Fibroblast of villous mesenchyme (primary cell): ENCODE results near the gene CD300LD. TPM values are rescaled to one million over a fixed set of nuclear protein-coding genes. Genes with fewer than 3 reads are reported as not detected.

Source experiments
- DNase-seq: peaks from one replicate; pipeline ENCODE4 v3.0.0-alpha.2; 2010; ENCODE audit warnings: low read depth
- H3K4me3 ChIP-seq: 2 replicates; pipeline ENCODE4 v1.5.1; 2011; ENCODE audit warnings: low read depth, mild to moderate bottlenecking, low read length
- total RNA-seq: library from RNA; depleted of rRNA; stranded (reverse); fragments of >200 nt; gene quantifications from 2 replicates; pipeline ENCODE4 v1.2.3, GENCODE V29; 2012
- TF ChIP-seq, protein P1 (sequence below): IDR thresholded peaks from 2 replicates; pipeline ENCODE4 v1.5.1; 2012; ENCODE audit warnings: low read depth, mild to moderate bottlenecking, low read length; ENCODE audit not compliant: insufficient read depth

Gene CD300LD
- total RNA-seq, 1 donor = not detected

DNA sequence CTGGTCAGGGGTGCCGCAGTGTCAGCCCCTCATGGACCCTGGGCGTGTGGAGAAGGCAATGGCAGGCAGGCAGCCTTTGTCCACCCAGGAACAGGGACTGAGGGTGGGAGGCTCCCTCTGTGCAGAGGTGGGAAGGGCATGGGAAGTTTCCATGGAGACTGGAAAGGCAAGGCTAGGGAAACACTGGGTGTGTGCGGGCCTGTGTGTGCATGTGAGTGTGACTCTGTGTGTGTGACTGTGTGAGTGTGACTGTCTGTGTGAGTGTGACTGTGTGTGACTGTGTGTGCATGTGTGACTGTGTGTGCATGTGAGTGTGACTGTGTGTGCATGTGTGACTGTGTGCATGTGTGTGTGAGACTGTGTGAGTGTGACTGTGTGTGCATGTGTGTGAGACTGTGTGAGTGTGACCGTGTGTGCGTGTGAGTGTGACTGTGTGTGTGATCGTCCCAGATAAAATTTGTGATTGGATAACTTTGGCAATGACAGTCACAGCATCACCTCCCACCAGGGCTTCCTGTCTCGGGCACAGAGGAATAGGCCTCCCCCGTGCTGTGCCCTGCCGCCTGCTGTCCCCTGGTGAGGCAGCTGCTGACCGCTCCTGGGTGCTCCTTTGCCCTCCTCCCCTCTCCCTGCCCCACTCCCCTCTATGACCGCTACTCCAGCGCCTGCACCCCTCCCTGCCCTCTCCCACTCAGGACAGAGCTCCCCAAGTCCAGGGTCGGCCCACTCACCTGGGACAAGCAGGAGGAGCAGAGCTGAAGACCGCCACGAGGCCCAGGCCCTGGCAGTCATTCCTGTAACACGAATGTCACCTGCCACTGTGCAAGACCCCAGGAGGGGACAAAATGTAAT, 46.9 kb downstream of the CD300LD start:
- DNase-seq = no peak
- TF ChIP-seq, protein P1, sequence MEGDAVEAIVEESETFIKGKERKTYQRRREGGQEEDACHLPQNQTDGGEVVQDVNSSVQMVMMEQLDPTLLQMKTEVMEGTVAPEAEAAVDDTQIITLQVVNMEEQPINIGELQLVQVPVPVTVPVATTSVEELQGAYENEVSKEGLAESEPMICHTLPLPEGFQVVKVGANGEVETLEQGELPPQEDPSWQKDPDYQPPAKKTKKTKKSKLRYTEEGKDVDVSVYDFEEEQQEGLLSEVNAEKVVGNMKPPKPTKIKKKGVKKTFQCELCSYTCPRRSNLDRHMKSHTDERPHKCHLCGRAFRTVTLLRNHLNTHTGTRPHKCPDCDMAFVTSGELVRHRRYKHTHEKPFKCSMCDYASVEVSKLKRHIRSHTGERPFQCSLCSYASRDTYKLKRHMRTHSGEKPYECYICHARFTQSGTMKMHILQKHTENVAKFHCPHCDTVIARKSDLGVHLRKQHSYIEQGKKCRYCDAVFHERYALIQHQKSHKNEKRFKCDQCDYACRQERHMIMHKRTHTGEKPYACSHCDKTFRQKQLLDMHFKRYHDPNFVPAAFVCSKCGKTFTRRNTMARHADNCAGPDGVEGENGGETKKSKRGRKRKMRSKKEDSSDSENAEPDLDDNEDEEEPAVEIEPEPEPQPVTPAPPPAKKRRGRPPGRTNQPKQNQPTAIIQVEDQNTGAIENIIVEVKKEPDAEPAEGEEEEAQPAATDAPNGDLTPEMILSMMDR = no peak
- H3K4me3 ChIP-seq = no peak overlapping the region

DNA sequence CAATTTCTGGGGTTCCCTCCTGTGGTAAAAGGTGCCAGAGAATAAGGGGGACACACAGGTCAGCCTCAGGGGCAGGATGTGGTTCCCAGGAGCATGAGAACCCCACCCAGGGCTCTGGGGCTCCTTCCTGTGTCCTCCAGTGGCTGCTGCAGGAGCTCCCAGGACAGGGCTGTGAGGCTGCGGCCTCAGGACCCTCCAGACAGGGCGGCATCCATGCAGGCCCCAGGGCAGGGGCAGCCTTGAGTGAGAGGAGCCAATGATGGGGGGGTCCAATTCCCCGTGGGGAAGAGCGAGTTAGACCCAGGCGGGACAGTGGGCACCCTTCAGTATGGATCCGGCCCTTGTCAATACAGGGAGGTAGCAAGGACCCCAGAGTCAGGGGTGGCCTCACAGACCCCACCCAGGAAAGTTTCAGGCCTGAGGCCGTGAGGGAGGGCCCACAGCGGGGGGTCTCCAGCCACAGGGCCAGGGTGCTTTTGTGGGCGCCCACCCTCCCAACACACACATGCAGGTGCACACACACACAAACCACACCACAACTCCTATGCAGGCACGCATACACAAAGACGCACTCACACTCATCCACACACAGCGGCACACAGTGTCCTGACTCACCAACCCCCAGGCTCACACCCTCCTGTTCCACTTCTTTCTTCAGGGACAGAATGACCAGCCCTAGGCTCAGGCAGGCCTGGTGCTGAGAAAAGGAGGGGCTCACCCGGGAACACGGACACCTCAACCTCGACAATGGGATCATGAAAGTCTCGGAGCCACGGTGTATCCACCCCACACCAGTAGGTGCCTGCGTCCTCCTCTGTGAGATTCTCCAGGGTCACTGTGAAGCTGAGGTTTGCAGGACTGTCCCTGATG, 48.0 kb downstream of the CD300LD start:
- no peak overlapping the region for H3K4me3 ChIP-seq
- TF ChIP-seq, protein P1 = no peak
- DNase-seq = no peak

DNA sequence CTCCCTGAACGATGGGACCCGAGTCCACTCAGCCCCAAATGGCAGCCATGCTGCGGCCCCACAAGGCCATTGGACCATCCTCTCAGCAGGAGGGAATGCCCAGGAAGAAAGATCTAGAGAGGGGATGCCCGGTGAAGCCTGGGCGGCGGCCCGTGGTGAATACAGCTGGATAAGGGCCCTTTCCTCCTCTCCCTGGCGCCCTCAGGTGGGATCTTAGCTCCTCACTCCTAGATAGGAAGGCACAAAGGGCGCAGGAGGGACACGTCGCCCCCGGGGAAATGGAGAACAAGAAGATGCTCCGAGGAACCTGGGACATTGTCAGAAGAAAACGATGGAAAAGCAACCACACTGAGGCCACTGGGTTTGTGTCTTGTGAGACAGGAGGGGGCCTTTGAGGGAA, 48.7 kb downstream of the CD300LD start:
- TF ChIP-seq, protein P1 = no peak
- DNase-seq = no peak

DNA sequence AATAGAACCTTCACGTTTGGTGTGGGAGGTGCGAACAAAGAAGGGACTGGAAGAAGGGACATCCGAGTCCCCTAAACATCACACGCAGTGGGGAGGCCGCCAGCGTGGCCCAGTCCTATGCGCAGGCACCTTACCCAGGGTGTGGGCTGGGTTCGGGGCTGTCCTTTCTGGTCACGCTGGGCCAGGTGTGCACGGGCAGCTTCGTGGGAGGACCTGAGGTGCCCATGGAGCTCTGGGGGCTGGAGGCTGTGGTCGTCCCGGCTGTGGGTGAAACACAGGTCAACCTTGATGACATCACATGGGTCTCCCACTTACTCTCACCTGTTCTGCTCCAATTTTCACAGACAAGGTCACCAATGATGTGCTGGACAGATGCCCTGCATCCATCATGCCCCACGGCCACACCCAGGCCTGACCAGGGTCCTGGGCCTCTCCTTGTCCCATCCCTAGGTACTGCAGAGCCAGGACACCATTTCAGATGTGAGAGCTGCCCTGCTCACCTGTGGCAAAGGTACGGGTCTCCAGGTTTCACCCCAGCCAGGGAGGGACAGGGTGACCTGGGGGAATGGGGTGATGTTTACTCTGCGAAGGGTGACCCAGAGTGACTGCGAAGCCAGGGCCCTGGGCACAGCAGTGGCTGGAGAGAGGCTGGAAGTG, 49.2 kb downstream of the CD300LD start:
- H3K4me3 ChIP-seq = no peak overlapping the region
- TF ChIP-seq, protein P1 = no peak
- no peak for DNase-seq

More for the DNA sequence above, 48.7 kb downstream of the CD300LD start:
- H3K4me3 ChIP-seq = no peak overlapping the region

DNA sequence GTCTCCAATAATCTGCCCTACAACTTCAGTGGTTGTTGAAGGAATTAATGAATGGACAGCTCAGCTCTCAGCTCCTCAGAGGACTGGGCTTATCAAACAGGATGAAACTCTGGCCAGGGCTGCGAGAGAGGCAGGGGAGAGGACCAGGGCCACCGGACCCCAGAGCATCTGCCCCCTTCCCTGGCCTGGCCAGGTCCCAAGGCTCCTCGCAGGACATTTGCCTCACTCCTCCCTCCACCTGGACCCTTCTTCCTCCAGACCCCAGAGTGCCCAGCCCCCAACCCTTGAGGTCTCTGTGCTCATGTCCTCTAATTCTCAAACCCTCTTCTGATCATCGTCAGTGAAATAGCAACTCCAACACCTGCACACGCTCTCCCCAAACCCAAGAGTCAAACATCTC, 49.9 kb downstream of the CD300LD start:
- no peak overlapping the region for H3K4me3 ChIP-seq
- TF ChIP-seq, protein P1 = no peak
- DNase-seq = no peak
